Psoas muscle (tissue), 8 donors: Measurements from ENCODE around the gene SIGLEC11. TPM values are rescaled to one million over a fixed set of nuclear protein-coding genes. Genes with fewer than 3 reads are reported as not detected.

Experiments used
- ATAC-seq, 4 donors: fragments of 200-7000 bp; cut with Tn5 transposase; one replicate each; pipeline ENCODE4 v1.9.1; 2020; ENCODE audit warnings: moderate library complexity in 3 of 4, mild to moderate bottlenecking in 2 of 4
- DNase-seq, 2 donors: peaks; one replicate each; pipeline ENCODE4 v3.0.0-alpha.2; 2020
- H3K27ac ChIP-seq: fragments of 200-600 bp; one replicate; pipeline ENCODE4 v1.8.0; 2022
- H3K27me3 ChIP-seq, 3 donors: fragments of 200-600 bp in 1 of 3; one replicate each; pipeline versions ENCODE4 v1.6.1 to v1.8.0; 2013 to 2022; ENCODE audit warnings: low read length in 2 of 3, mild to moderate bottlenecking in 2 of 3, moderate library complexity in 1 of 3; ENCODE audit not compliant: insufficient read depth in 3 of 3
- H3K36me3 ChIP-seq, 2 donors: fragments of 200-600 bp in 1 of 2; one replicate each; pipeline versions ENCODE4 v1.6.1 to v1.8.0; 2013 to 2022; ENCODE audit warnings: low read depth in 1 of 2, mild to moderate bottlenecking in 1 of 2, moderate library complexity in 1 of 2; ENCODE audit not compliant: insufficient read depth in 1 of 2
- H3K4me1 ChIP-seq: fragments of 200-600 bp; one replicate; pipeline ENCODE4 v1.8.0; 2022
- H3K4me3 ChIP-seq: fragments of 200-600 bp; one replicate; pipeline ENCODE4 v1.8.0; 2022; ENCODE audit warnings: mild to moderate bottlenecking
- H3K9me3 ChIP-seq: fragments of 200-600 bp; one replicate; pipeline ENCODE4 v1.8.0; 2022
- WGBS, 3 donors: extraction: QIAGEN DNeasy Blood & Tissue Kit; methylation state at CpG; one replicate each; pipeline versions ENCODE4 v1.1.6 to v1.1.7; 2013; 5-methylcytosine and 5-hydroxymethylcytosine counted together
- intact Hi-C, 2 donors: fragments of 100-400 bp; cut with DNase I; formaldehyde crosslinking; loops; one replicate each; pipeline versions ENCODE4 v1.11.0 to v1.14.2; 2022
- polyA plus RNA-seq, 3 donors: library from polyadenylated mRNA; stranded (reverse); fragments of 200-250 nt; gene quantifications; one replicate each; pipeline ENCODE4 v1.2.3, GENCODE V29; 2013
- total RNA-seq, 4 donors: library from RNA; stranded (reverse); fragmentation: NEBNext Ultra II Directional in 2 of 4; extraction: Animal tissue kit (Norgen Biotek cat#: 25700) in 2 of 4; gene quantifications; one replicate each; pipeline versions ENCODE4 v1.2.1 to v1.2.4, GENCODE V29; 2021 to 2023
- TF ChIP-seq, protein P1 (sequence below): fragments of 200-600 bp; IDR thresholded peaks from one replicate; pipeline ENCODE4 v1.8.0; 2022; ENCODE audit warnings: antibody characterized with exemption
- donor health status: healthy with polysubstance abuse.
- donor health status: DM: no; HTN: no; CAD: no; lungs with moderate emphysema.
- donor health status: Bipolar disorder and iron deficiency.
- donor health status: healthy.
- donor health status: DM: yes; HTN: yes; CAD: no.
- donor health status: DM: no; HTN: no; CAD: no.
- donor health status: DM: no; HTN: no; CAD: no.
- donor health status: DM: yes; HTN: yes; CAD: no.

SIGLEC11 gene
- total and polyA plus RNA-seq, 7 donors: 0.13 to 0.38 (median 0.29) TPM; not detected in 1

DNA sequence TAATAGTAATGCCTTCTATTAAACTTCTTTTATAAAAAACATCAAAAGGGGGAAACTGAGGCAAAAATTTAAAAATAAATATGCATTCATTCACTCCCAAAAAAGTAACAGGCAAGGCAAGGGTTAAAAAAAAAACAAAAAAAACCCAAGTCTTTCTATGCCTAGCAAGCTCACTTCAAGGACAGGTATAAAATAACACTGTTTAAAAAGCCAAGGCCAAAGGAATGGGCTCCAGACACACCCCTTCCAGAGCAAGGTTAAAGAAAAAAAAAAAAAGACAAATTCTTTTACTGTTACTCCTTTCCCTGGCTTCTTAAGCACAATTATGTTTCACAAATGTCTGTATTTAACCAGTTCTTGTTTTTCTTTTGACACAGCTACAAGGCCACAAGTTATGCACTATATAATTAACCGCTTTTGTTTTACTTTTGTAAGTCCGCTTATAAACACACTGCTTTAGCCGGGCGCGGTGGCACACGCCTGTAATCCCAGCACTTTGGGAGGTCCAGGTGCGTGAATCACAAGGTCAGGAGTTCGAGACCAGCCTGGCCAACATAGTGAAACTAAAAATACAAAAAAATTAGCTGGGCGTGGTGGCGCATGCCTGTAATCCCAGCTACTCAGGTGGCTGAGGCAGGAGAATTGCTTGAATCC lies 3.6 kb downstream of the SIGLEC11 start:
- Histone ChIP-seq H3K27ac (no peak overlapping the region), H3K36me3 (no peaks in the 10 kb centered on the region), H3K4me3 (no peak overlapping the region), H3K9me3 (no peaks in the 10 kb centered on the region), H3K27me3 (peaks cover 0 to 12% (median 0%) of the 10 kb centered on the region in 3 donors), H3K4me1 (peaks cover 4% of the 10 kb centered on the region)
- TF ChIP-seq, protein P1, sequence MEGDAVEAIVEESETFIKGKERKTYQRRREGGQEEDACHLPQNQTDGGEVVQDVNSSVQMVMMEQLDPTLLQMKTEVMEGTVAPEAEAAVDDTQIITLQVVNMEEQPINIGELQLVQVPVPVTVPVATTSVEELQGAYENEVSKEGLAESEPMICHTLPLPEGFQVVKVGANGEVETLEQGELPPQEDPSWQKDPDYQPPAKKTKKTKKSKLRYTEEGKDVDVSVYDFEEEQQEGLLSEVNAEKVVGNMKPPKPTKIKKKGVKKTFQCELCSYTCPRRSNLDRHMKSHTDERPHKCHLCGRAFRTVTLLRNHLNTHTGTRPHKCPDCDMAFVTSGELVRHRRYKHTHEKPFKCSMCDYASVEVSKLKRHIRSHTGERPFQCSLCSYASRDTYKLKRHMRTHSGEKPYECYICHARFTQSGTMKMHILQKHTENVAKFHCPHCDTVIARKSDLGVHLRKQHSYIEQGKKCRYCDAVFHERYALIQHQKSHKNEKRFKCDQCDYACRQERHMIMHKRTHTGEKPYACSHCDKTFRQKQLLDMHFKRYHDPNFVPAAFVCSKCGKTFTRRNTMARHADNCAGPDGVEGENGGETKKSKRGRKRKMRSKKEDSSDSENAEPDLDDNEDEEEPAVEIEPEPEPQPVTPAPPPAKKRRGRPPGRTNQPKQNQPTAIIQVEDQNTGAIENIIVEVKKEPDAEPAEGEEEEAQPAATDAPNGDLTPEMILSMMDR: no peak
- WGBS, 3 donors: 86 to 88% (median 87%) methylated on average over 10 of the region's 10 CpGs
- DNase-seq (no peak), ATAC-seq (no peak)
- intact Hi-C loops: no loop called here

DNA sequence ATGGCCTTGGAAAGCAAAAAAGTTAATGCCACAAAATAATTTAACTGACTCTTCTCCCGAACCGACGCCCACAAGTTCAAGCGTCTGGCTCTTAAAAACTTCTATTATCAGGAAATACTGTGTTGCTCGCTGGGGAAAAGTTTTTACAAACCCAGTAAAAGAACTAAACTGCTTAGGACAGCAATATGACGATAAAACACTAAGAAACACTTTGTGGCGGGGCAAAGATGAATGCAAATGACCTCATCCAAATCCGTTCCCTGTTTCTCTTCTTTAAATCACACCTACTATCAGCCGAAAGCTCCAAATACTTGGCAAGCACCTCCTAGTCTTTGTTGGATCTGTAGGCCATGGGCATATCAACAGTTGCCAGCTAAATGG lies 4.9 kb downstream of the SIGLEC11 start:
- Histone ChIP-seq H3K36me3 (no peaks in the 10 kb centered on the region), H3K9me3 (no peaks in the 10 kb centered on the region), H3K27me3 (peaks cover 0 to 19% (median 7%) of the 10 kb centered on the region in 3 donors), H3K4me3 (no peak overlapping the region), H3K27ac (no peak overlapping the region), H3K4me1 (peaks cover 4% of the 10 kb centered on the region)
- intact Hi-C loops: no loop called here
- DNase-seq (no peak), ATAC-seq (no peak)
- TF ChIP-seq, protein P1: no peak
- WGBS, 3 donors: 81 to 85% (median 85%) methylated on average over 9 of the region's 9 CpGs

DNA sequence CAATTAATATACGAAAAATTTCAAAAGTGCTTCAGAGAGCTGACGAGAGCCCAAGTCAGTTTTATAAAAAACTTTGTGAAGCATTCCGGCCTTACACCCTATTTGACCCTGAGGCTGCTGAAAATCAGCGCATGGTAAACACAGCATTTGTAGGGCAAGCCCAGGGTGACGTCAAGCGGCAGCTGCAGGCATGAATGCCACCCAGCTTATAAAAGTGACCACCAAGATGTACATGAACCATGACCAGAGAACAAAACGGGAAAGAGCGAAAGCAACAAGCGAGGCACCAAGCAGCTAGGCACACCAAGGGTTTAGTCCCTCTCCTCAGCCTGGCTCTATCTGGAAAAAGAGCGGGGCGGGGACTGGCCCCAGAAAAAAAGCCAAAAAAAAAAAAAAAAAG lies 6.0 kb downstream of the SIGLEC11 start:
- DNase-seq (no peak), ATAC-seq (no peak)
- Histone ChIP-seq H3K27me3 (peaks cover 0 to 19% (median 9%) of the 10 kb centered on the region in 3 donors), H3K4me1 (peaks cover 4% of the 10 kb centered on the region), H3K9me3 (no peaks in the 10 kb centered on the region), H3K36me3 (no peaks in the 10 kb centered on the region), H3K4me3 (no peak overlapping the region), H3K27ac (no peak overlapping the region)
- intact Hi-C loops: no loop called here
- TF ChIP-seq, protein P1: no peak
- 32 to 46% (median 34%) methylated on average over 11 of the region's 11 CpGs for WGBS, 3 donors

DNA sequence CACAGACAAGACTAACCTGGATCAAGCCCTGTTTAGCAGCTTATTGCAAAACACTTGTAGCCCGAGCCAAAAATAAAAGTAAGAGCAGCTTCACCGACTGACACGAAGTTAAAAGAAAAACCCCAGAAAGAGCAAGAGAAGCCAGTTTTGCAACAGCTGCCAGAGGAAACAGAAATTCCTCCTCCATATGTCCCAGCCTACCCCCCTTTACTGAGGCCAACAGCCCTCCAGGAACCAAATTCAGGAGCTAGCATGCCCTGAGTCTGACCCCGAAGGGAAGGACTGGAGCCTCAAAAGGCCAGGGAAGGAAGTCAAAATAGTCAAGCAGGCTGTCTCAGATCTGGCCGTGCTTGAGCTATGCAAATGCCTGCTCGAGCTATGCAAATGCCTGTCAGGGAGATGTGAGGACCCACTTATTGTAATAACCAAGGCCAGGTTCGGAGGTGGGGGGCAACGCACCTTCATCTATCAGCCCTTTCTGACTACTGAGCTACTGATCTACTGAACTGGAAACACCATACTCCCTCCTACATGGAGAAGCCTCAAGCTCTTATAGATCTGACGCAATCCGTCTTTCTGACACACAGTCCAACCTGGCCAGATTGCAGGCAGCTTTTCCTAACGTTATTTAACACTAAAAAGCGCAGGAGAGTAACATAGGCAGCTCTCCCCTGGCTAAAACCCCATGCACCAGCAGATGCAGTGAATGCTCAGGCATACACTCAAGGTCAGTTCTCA lies 6.7 kb downstream of the SIGLEC11 start:
- Histone ChIP-seq H3K27me3 (peaks cover 0 to 19% (median 9%) of the 10 kb centered on the region in 3 donors), H3K9me3 (no peaks in the 10 kb centered on the region), H3K4me1 (peaks cover 4% of the 10 kb centered on the region), H3K27ac (no peak overlapping the region), H3K4me3 (no peak overlapping the region), H3K36me3 (no peaks in the 10 kb centered on the region)
- DNase-seq (no peak), ATAC-seq (no peak)
- intact Hi-C loops: no loop called here
- TF ChIP-seq, protein P1: no peak
- 20 to 31% (median 21%) methylated on average over 12 of the region's 12 CpGs for WGBS, 3 donors
